WTC11 (cell line): ENCODE data around the gene IL1B. TPM values are rescaled to one million over a fixed set of nuclear protein-coding genes. Genes with fewer than 3 reads are reported as not detected.

Experiments
- ATAC-seq: fragments of 200-7000 bp; cut with Tn5 transposase; 2 replicates; pipeline ENCODE4 v1.10.0; 2021; ENCODE audit warnings: mild to moderate bottlenecking, moderate library complexity
- CTCF ChIA-PET: fragments of 300-600 bp; sonication (Branson Sonifier 250); formaldehyde crosslinking; loops from one replicate; lab custom pipeline; 2021; ENCODE audit warnings: antibody characterized with exemption; lab: Charles Lee
- POLR2A ChIA-PET: fragments of 350-600 bp; sonication (Branson Sonifier 250); formaldehyde crosslinking; loops from one replicate; lab custom pipeline; 2021; ENCODE audit warnings: antibody characterized with exemption; lab: Charles Lee
- DNase-seq: peaks from one replicate; pipeline ENCODE4 v3.0.0; 2021; ENCODE audit warnings: low spot score
- H3K27ac Mint-ChIP-seq: 2 replicates; pipeline ENCODE4 v1.8.0; 2021; ENCODE audit warnings: mixed read lengths
- H3K27me3 Mint-ChIP-seq: 2 replicates; pipeline ENCODE4 v1.8.0; 2021; ENCODE audit warnings: low read depth, mild to moderate bottlenecking, moderate library complexity, mixed read lengths
- H3K36me3 Mint-ChIP-seq: 2 replicates; pipeline ENCODE4 v1.8.0; 2021; ENCODE audit warnings: mixed read lengths
- H3K4me1 Mint-ChIP-seq: 2 replicates; pipeline ENCODE4 v1.8.0; 2022; ENCODE audit warnings: mixed read lengths
- H3K4me3 Mint-ChIP-seq: 2 replicates; pipeline ENCODE4 v1.8.0; 2021; ENCODE audit warnings: mild to moderate bottlenecking, moderate library complexity, mixed read lengths
- H3K9me3 Mint-ChIP-seq: 2 replicates; pipeline ENCODE4 v1.8.0; 2021; ENCODE audit warnings: mixed read lengths
- ARID4B ChIP-seq: sonication (generic); formaldehyde crosslinking; IDR thresholded peaks from 2 replicates; pipeline ENCODE4 v1.8.0; 2023; ENCODE audit warnings: missing genetic modification reagents, mild to moderate bottlenecking, borderline replicate concordance
- CBFB ChIP-seq: sonication (generic); formaldehyde crosslinking; IDR thresholded peaks from 2 replicates; pipeline ENCODE4 v1.8.1; 2022; ENCODE audit warnings: mild to moderate bottlenecking, low read depth, missing genetic modification reagents
- ELF4 ChIP-seq: sonication (generic); formaldehyde crosslinking; IDR thresholded peaks from 2 replicates; pipeline ENCODE4 v1.8.1; 2022; ENCODE audit warnings: low read depth, mild to moderate bottlenecking, moderate library complexity, missing genetic modification reagents
- ERG ChIP-seq: fragments of 250-450 bp; sonication (Bioruptor Pico); IDR thresholded peaks from 2 replicates; pipeline ENCODE4 v1.8.0; 2021; ENCODE audit warnings: mild to moderate bottlenecking
- FOXJ3 ChIP-seq: sonication (generic); formaldehyde crosslinking; IDR thresholded peaks from 2 replicates; pipeline ENCODE4 v1.9.0; 2021; ENCODE audit warnings: missing genetic modification reagents, mild to moderate bottlenecking, borderline replicate concordance
- GABPB1 ChIP-seq: sonication (generic); formaldehyde crosslinking; IDR thresholded peaks from 2 replicates; pipeline ENCODE4 v1.8.1; 2023; ENCODE audit warnings: mild to moderate bottlenecking, missing genetic modification reagents
- IRF1 ChIP-seq: sonication (generic); formaldehyde crosslinking; IDR thresholded peaks from 2 replicates; pipeline ENCODE4 v1.8.0; 2023; ENCODE audit warnings: missing genetic modification reagents
- IRF2 ChIP-seq: sonication (generic); formaldehyde crosslinking; IDR thresholded peaks from 2 replicates; pipeline ENCODE4 v1.8.0; 2022; ENCODE audit warnings: low read depth, missing genetic modification reagents, borderline replicate concordance
- MAX ChIP-seq: sonication (generic); formaldehyde crosslinking; IDR thresholded peaks from 2 replicates; pipeline ENCODE4 v1.8.0; 2022; ENCODE audit warnings: mild to moderate bottlenecking, missing genetic modification reagents
- NFE2L1 ChIP-seq: sonication (generic); formaldehyde crosslinking; IDR thresholded peaks from 2 replicates; pipeline ENCODE4 v1.8.1; 2023; ENCODE audit warnings: missing genetic modification reagents
- PREB ChIP-seq: sonication (generic); formaldehyde crosslinking; IDR thresholded peaks from 2 replicates; pipeline ENCODE4 v1.8.1; 2022; ENCODE audit warnings: mild to moderate bottlenecking, missing genetic modification reagents, moderate library complexity, borderline replicate concordance
- SP1 ChIP-seq: sonication (generic); formaldehyde crosslinking; conservative IDR thresholded peaks from 2 replicates; pipeline ENCODE4 v1.8.1; 2022; ENCODE audit warnings: missing genetic modification reagents
- USF2 ChIP-seq: sonication (generic); formaldehyde crosslinking; IDR thresholded peaks from 2 replicates; pipeline ENCODE4 v1.8.1; 2023; ENCODE audit warnings: mild to moderate bottlenecking, missing genetic modification reagents, moderate library complexity
- ZBTB21 ChIP-seq: sonication (generic); formaldehyde crosslinking; IDR thresholded peaks from 2 replicates; pipeline ENCODE4 v1.8.1; 2023; ENCODE audit warnings: mild to moderate bottlenecking, missing genetic modification reagents, borderline replicate concordance
- ZNF263 ChIP-seq: sonication (generic); formaldehyde crosslinking; IDR thresholded peaks from 2 replicates; pipeline ENCODE4 v1.8.1; 2022; ENCODE audit warnings: low read depth, mild to moderate bottlenecking, moderate library complexity, missing genetic modification reagents
- ZNF423 ChIP-seq: fragments of 250-450 bp; sonication (Bioruptor Pico); IDR thresholded peaks from 2 replicates; pipeline ENCODE4 v2.1.2; 2022; ENCODE audit warnings: mild to moderate bottlenecking, moderate library complexity
- ZNF532 ChIP-seq: fragments of 250-450 bp; sonication (Bioruptor Pico); IDR thresholded peaks from 2 replicates; pipeline ENCODE4 v1.9.0; 2021; ENCODE audit warnings: mild to moderate bottlenecking, borderline replicate concordance
- total RNA-seq: library from RNA; stranded (reverse); gene quantifications from 3 replicates; pipeline ENCODE4 v1.2.3, GENCODE V29; 2021

The IL1B gene
- total RNA-seq, 1 experiment from 2014 or later: not detected

GRCh38 chr2:112813280-112813966 is 23.2 kb downstream of the IL1B start (continued):
- TF ChIP-seq ARID4B: no peak
- no peak for TF ChIP-seq ZNF263 (CRISPR knock-in tag)
- no peak for TF ChIP-seq ZNF423 (CRISPR knock-in tag)
- TF ChIP-seq ZNF532 (CRISPR knock-in tag): no peak
- no peak for TF ChIP-seq IRF1
- no peak for TF ChIP-seq USF2
- no peak for TF ChIP-seq GABPB1
- no peak for TF ChIP-seq ZBTB21 (CRISPR knock-in tag)
- TF ChIP-seq IRF2 (CRISPR knock-in tag): no peak
- no peak for TF ChIP-seq NFE2L1
- TF ChIP-seq SP1: no peak
- no peak for TF ChIP-seq PREB

GRCh38 chr2:112812318-112813267 is 24.0 kb downstream of the IL1B start:
- CTCF ChIA-PET: no interaction called here
- POLR2A ChIA-PET: no interaction called here
- no peak overlapping the region for H3K27ac Mint-ChIP-seq

More at GRCh38 chr2:112812318-112813267, 24.0 kb downstream of the IL1B start:
- Mint-ChIP-seq H3K4me1 (peaks cover 47% of the 10 kb centered on the region), H3K4me3 (no peak overlapping the region), H3K27me3 (no peaks in the 10 kb centered on the region), H3K36me3 (no peaks in the 10 kb centered on the region), H3K9me3 (peaks cover 5% of the 10 kb centered on the region; the same call in 1 of the 2 replicates)
- no peak for DNase-seq
- TF ChIP-seq MAX (no peak), ERG (no peak), ELF4 (CRISPR knock-in tag) (no peak), FOXJ3 (CRISPR knock-in tag) (no peak), IRF1 (no peak), CBFB (CRISPR knock-in tag) (no peak)
- no peak for ATAC-seq
